HG03469 (cell line): ENCODE measurements around the gene AIFM1.

Experiments
- ATAC-seq: cut with Tn5 transposase; IDR thresholded peaks from one replicate; pipeline ENCODE4 v1.9.1; 2021; ENCODE audit warnings: mild to moderate bottlenecking, moderate library complexity, moderate number of reproducible peaks; ENCODE audit not compliant: unreplicated experiment

AIFM1 gene

DNA sequence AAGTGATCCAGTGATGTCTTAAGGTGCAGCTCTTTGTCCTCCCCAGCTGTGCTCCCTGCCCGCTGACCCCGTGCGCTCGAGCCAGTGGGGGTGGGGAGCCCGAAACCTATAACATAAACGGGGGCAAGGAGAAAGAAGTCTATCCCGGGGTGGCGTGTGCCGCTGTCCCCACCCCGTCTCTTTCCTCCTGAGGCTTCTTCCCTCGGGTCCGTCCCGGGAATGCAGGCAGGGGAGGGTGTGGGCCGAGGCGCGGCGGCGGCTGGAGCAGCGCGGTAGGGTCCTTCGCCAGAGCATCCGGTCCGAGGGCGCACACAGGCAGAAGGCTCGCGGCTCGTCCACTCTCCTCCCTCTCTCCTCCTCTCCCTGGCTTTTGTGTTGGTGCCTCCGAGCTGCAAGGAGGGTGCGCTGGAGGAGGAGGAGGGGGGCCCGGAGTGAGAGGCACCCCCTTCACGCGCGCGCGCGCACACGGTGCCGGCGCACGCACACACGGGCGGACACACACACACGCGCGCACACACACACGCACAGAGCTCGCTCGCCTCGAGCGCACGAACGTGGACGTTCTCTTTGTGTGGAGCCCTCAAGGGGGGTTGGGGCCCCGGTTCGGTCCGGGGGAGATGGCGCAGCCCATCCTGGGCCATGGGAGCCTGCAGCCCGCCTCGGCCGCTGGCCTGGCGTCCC, 5.9 kb upstream of the AIFM1 start, which contains the start of gene RAB33A:
Gene RAB33A, plus strand, starts transcription at position 517 of the 681 bp plus-strand sequence. Its CDS starts 101 bp downstream, at position 618.
- ATAC-seq: no peak

DNA sequence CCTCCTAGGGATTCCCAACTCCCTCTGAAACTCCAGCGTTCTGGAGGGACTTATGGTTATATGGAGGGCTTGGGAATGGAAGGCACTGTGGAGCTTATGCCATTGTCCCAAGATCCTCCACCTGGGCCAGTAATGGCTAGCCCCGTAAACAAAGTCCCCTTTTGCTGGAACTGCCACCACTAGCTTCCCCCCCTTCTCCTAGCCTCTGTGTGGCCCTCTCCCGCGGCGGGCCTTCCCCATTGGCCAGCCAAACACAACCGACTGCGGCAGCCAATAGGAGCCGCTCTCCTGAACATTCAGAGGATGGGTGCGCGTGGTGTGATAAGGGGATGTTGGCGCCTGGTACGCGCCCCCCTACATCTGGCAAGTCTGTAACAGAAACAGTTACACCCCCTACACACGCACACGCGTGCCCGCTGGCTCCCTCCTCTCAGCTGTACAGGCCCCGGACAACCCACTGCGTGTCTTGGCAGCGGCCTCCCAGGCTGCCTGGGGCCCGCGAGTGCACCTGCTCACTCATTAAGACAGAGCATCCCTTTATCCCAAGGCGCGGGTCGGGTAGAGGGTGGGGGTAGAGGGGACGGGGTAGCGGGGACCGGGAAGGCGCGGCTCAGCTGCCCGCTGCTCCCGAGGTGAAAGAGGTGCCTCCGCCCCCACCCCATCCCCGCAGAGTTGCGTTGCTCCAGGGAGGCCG, 5.3 kb upstream of the AIFM1 start:
- peak; percentile 61 for ATAC-seq

GRCh38 chrX:130167040-130167439, 1.4 kb upstream of the AIFM1 start:
- no peak for ATAC-seq

DNA sequence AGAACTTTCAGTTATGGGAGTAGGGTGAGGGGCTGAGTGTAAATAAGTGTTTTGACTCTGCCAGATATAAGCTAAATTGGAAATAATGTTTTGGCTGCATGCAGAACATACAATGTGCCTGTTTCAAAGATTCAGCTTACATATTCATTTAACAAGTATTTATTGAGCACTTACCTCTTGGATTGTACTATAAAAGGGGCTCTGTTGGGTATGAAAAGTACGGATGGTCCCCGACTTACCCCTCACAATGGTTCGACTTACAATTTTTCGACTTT, 799 bp upstream of the AIFM1 start:
- no peak for ATAC-seq

DNA sequence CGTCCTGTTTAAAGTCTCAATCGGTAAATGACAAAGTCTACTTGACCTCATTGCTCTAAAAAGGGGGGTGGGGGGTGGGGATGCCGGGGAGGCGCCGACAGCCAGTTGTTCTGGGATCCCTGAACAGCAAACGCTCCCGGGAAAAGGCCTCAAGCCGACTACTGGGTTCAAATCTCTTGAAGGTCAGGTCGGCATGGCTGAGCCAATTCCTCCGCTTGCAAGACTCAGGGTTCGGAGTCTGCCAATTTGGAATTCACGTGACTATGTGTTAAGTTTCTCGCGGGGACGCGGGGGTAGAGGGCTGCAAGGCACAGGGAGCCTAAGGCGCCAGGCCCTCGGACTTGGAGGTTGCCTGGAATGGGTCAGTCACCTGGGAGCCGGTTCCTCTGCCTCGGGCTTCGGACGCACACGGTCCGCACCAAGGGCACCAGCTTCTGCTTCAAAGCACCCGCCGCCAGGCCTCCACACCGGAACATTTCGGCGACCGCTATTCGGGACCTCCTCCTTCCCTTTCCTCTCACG, 399 bp downstream of the AIFM1 start:
- peak; percentile 3 for ATAC-seq

DNA sequence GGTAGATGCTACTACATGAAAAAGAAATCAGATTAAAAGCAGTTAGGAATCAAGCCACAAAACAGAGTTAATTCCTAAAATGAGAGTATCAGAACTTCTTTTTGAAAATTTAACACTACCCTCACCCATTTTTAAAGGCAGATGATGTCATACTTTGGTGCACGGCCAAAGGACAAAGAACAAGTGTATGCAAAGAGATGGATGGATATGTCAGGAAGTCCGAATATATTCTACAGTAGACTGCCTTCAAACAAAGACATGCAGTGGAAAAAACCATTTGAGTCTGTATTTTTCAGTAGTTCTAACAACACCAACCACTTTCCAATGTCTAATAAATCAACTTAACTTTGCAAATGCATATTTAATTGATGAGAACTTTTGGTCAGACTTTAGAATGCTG, 2.2 kb downstream of the AIFM1 start:
- no peak for ATAC-seq

DNA sequence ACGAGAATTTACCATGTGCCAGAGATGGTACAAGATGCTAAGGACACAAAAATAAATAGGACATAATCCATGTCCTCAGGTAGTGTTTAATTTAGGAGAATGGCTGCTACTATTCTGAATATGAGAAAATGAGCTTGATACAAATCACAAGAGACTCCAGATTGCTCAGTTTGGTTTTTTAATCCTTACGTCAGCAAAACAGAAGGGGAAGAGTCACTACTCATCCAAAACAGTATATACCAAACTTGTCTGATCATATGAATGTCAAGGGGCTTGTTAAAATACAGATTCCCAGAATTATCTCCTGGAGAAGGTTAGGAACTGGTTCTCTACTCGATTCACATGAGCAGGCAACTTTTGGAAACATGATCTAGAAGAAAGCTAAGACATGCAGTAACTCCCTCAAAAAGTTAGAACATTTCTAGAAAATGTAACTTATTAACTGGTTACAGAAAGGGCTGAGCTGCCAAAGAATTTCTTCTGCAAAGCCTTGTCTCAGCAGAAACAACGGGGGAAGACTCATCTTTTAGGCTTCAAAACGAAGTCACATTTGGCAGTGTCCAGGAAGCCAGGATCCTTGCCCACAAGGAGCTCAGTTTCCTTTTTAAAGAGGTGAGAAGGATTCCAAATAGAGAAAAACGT, 3.4 kb downstream of the AIFM1 start:
- ATAC-seq: no peak

DNA sequence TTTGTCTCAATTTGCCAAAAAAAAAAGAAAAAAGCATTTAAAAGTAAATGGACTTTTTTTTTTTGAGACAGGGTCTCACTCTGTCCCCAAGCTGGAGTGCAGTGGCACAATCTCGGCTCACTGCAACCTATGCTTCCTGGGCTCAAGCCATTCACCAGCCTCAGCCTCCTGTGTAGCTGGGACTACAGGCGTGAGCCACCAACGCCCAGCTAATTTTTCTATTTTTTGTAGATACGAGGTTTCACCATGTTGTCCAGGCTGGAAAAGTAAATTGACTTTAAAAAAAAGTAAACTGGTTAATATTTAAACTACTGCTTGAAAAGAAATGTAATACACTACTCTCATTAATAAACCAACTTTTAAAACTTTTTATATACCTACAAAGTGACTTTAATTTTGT, 5.9 kb downstream of the AIFM1 start:
- ATAC-seq: no peak

DNA sequence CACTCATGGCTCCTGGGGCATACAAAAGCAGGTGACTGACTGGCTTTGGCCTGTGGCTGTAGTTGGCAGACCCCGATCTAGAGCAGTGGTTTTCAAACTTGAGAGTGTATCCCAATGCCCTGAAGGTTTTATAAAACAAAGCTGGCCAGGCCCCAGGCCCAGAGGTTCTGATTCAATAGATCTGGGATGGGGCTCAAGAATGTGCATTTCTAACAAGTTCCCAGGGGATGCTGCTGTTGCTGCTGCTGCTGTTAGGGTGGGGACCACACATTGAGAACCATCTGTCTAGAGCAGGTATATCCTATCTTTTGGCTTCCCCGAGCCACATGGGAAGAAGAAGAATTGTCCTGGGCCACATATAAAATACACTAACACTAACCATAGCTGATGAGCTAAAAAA, 7.3 kb downstream of the AIFM1 start:
- no peak for ATAC-seq

- no peak for ATAC-seq
Observed at GRCh38 chrX:130155564-130155963, 10.1 kb downstream of the AIFM1 start.

GRCh38 chrX:130147631-130148030, 18.0 kb downstream of the AIFM1 start:
- no peak for ATAC-seq

DNA sequence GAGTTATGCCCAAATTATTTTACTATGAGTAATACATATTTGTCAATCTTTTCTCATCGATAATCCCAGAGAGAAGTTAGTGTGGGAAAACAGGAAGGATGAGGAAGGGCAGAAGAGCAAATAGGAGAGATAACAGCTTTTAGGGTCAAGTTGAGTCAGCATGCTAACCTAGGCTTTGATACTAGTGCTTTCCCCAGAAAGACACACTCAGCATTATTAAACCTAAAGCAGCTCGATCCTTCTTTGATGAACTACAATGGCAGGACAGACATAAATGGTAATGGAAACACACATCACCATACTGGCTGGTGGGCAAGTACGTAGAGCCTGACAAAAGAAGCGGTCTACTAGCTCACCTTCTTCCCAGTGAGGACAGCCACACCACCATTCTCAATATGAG, 20.5 kb downstream of the AIFM1 start:
- no peak for ATAC-seq

DNA sequence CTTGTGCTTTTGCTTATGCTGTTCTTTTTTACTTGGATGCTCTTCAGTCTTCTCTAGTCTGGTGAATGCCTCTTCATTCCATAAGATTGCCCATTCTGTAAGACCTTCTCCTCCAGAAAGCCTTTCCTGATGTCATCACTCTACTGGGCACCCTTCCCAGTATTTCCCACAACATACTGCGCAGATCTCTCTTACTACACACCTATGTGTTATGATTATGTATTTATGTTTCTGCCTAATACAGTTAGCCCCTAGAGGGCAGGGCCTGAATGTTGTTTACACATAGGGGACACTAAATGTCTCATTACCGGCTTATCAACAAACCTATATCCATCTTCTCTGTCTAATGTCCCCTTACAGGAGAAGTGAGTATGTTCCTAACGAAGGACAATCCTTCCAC, 21.1 kb downstream of the AIFM1 start:
- no peak for ATAC-seq

DNA sequence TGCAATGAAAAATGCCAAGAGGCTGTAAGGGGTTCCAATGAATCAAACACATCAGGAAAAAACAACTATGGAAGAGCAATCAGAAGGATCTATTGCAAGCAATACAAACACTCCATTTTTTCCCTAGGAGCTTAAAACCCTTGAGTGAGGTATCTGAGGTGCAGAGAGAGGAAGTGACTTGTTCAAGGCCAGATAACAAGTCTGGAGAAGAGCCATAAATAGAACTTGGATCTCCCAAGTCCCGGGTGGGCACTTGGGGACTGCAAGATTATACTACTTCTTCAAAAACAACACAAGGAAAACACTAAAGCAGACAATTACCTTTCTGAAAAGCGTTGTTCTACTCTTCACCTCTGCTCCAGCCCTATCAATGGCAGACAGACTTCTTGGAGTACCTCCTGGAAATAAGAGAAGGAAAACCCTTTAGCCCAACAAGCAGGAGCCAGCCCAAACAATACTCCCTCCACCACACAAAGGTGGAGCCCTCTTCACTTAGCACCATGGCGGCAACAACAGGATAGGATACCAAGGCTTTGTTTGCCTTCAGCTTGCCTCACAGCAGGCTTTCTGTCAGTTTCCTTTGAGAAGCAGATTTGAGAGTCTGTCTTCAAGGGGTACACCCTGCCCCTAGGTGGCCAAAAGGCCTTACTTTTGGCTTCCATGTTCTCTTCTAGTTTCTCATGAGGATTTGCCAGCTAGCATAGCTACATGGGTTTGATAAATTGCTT, 26.0 kb downstream of the AIFM1 start:
- ATAC-seq: no peak

- no peak for ATAC-seq
Observed at GRCh38 chrX:130136961-130137360, 28.7 kb downstream of the AIFM1 start.

DNA sequence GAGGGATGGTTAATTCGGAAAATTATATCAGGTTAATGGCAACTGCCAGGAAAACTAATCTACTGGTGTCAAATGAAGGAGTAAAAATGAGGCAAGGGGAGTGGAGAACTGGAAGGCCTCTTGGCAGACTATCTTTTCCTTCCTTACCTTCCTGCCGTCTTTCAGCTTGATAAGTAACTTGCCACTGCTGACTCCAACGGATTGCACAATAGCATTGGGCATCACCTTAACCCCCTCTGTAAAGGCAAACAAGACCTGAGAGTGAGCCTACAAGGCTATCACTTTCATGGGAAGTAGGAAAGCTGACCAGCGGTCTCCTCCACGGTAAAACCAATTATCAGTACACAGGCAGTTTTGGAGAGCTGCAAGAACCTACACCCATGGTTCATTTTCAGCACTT, 29.1 kb downstream of the AIFM1 start:
- no peak for ATAC-seq

- ATAC-seq: no peak
Observed at GRCh38 chrX:130130990-130131389, 34.7 kb downstream of the AIFM1 start.

DNA sequence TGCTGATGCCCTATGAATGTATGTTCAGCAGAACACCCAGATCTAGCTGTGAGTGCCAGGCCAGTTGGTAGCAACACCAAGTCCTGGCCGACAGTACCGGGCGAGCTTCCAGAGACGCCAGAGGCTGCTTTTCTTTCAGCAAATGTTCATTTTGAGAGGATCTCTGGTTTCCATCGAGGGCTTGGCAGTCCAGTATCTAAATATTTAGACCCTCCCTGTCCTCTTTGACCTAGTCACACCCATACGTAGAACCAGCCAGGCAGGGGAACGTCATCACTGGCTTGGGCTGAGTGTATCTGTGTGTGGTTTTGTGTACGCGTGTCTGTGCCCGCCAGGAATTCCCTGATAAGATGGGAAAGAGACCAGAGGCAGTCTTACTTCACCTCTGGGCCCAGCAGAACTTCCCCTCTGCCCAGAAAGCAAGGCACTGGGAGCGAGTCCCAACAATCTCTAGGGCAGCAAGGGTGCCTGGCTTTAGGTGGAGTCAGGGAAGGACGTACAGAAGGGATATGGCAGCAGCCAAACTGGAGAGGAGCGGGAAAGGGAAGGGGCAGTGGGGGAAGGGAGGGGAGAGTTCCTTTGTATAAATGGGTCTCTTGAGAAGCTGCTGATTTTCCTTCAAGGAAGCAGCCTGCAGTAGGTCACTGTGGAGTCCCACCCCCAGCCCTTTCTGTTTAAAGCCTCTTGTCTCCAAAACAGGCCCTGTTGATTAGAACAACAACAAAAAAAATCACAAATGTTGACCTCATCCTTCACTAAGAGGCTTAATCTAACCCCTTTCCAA, 40.4 kb downstream of the AIFM1 start:
- ATAC-seq: no peak

GRCh38 chrX:130124577-130124976, 41.1 kb downstream of the AIFM1 start:
- ATAC-seq: no peak

DNA sequence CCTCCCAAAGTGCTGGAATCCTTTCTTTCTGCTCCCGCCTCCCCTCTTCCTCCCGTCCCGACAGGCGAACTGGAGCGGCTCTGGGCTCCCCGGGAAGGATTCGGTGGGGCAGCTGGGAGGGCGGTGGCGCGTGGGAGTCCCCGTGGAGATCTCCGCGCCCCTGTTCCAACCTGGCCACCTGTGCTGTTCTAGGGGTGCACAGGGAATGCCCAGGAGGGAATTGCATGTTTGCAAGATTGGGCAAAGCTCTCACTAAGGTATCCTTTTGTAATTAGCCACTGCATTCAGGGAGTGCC, 44.2 kb downstream of the AIFM1 start:
- no peak for ATAC-seq
